Stimulated activated CD4-positive, alpha-beta T cell treated with anti-CD3 and anti-CD28 coated beads, TNF-alpha, amount 100 ng/mL, for 1 hour (primary cell): ENCODE results near the gene UCP3.
A peak's percentile ranks its signal among the peaks of the same experiment; 100 is the strongest.

Source experiments
- DNase-seq, 3 donors: peaks; one replicate each; pipeline ENCODE4 v3.0.0-alpha.2; 2020; ENCODE audit warnings: low read depth in 3 of 3, low spot score in 1 of 3

UCP3 gene

DNA sequence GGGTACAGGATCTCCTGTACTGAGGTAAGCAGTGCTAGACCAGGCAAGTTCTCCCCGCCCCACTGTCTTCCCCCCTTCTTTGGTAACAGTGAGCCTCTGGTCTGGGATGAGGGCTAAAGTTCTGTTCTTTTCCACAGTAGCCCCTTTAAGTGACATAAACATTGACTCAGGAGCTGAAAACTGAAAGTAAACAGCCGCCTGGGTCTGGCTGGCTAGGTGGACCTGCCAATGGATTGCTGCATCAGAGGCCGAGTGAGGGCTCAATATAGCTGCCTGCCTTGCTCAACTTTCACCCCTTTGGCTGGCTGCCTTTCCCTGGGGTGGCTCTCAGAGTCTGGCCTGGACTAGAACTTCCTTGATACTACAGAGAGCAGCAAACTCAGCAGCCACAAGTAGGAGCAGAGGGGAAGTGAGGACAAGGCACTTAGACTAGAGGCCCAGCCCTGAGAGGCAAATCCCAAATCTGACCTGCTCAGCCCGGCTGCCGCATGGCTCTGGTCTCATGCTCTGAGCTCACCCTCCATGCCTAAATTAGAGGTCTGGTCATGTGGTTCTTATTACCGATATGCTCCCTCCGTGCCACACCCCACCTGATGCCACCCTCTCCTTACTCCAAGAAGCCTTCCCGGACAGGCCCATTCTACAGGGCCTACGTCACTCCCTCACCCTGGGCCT is 9.6 kb upstream of the UCP3 start:
- DNase-seq, result no peak

DNA sequence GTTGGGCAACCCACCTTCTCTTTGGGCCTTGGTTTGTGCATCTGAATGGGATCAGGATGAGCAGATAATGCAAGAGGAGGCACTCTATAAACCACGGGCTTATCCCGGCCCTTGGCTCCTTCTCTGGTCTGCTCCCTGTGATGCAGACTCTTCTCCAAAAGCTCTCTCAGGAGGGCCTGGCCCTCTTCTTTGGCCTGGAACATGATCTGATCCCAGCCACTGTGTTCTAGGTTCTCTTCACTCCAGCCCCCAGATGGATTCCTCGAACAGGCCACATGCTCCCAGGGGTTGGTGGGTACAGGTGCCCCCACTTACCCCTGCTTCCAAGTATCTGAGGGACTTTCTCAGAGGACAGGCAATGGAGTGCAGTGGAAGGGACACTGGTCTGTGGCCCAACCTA is 8.7 kb upstream of the UCP3 start:
- DNase-seq, result no peak

DNA sequence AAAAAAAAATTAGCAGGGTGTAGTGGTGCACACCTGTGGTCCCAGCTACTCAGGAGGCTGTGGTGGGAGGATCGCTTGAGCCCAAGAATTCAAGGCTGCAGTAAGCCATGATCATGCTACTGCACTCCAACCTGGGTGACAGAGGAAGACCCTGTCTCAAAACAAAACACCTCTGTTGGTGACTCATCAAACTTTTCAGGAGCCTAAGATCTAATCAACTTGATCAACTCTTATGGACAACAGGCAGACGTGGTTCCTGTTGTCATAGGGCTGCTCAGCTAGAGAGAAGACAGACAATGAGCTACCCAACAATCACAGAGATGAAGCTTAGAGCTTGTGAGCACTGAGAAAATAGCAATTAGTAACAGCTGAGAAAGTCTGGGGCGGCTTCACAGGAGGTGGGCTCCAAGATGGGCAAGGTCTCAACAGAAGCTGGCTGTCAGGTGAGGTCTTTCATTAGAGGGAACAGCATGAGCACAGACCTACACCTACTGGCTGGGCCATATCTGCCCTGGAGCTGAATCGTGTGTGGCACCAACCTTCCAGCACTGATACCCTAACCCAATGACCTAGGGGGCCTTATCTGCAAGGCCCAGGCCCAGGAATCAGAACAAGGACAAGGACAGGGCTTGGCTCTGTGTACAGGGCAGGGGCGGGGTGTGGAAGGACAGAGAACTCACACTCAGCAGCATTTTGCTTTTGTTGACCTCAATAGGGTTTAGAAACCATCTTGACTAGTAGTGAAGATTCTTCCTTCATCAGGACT is 7.2 kb upstream of the UCP3 start:
- DNase-seq, result no peak

DNA sequence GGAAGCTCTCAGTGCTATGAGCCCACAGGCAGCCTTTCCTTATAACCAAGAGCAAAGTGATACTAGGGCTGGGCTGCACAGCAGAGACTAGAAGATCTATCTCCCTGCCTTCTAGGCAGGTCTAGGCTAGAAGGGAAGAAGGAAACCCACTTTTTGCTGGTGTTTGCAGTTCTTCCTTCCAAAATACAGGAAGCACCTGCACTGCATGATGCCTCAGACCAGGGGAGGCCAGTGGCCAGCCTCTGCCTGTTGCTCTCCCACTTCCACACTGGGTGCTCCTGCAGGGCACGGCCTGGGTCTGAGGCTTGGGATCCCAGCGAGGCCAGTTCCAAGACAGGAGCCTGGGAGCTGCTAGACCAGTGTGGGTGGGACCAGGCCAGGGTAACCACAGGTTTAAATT is 6.0 kb upstream of the UCP3 start:
- no peak for DNase-seq

DNA sequence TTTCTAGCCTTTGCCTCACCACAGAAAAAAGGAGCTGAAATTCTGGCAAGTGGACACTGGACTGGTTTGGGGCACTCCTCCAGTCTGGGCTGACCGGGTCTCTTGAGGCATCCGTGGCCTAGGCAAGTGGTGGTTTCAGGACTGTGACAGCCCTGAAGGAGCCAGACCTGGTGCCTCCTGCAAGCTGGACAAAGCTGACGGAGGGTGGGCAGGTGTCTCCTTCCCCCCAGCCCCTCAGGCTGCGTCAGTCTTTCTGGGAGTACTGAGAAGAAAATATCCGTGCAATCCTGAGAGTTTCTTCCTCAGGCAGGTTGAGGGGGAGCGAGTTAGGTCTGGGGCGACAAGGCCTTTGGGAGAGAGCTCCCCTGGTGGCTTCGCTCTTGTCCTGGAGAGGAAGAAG is 4.3 kb upstream of the UCP3 start:
- DNase-seq, result no peak

DNA sequence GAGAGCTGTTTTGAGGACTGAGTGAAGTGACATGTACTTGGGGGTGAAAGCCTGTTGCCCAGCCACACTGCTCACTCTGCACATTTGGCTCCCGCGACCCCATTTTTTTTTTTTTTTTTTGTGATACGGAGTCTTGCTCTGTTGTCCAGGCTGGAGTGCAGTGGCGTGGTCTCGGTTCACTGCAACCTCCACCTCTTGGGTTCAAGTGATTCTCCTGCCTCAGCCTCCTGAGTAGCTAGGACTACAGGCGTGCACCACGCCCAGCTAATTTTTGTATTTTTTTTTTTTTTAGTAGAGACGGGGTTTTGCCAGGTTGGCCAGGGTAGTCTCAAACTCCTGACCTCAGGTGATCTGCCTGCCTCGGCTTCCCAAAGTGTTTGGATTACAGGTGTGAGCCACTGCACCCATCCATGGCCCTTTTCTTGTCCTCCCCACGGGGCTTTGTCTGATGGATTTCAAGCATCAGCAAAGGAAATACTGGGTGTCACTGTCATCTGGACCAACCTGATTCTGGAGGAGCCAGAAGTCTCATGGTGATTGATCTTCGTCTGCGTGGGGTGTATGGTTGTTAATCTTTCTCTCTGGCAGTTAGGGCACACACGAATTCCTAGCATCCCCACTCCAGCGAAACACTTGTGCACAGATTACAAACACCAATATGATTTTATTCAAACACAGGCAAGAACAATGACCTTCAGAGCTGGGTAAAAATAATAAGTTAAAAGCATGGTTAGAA is 3.4 kb upstream of the UCP3 start:
- DNase-seq, result no peak

DNA sequence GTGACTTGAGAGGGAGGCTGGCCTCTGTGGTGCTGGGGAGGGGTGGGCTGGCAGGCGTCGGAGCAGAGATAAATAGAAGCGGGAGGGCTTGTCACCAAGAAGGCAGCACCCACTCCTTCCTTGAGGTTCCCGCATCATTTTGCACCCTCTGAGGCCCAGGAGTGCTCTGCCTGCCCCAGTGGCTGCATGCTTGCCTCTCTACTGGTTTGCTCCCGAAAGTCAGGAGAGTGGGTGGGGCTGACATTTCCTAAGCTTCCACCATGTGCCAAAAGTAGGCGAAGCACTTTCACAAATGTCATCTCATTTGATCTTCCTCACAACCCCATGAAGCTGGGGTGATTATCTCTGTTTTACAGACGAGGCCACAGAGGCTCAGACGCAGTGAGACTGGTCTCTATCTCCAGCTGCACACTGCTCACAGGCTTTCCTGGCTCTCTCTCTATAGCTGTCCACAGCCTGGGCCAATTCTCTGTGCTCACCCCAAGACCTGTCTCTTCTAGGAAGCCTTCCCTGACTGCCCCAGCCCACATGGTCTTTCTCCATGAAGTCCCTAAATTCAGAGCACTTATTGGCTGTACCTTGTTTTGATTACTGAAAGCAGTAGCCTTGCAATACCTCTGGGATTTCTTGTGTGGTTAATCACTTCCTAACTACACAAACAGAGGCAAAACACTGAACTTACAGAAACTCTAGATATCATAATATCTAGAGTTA is 2.6 kb upstream of the UCP3 start:
- DNase-seq, result no peak

DNA sequence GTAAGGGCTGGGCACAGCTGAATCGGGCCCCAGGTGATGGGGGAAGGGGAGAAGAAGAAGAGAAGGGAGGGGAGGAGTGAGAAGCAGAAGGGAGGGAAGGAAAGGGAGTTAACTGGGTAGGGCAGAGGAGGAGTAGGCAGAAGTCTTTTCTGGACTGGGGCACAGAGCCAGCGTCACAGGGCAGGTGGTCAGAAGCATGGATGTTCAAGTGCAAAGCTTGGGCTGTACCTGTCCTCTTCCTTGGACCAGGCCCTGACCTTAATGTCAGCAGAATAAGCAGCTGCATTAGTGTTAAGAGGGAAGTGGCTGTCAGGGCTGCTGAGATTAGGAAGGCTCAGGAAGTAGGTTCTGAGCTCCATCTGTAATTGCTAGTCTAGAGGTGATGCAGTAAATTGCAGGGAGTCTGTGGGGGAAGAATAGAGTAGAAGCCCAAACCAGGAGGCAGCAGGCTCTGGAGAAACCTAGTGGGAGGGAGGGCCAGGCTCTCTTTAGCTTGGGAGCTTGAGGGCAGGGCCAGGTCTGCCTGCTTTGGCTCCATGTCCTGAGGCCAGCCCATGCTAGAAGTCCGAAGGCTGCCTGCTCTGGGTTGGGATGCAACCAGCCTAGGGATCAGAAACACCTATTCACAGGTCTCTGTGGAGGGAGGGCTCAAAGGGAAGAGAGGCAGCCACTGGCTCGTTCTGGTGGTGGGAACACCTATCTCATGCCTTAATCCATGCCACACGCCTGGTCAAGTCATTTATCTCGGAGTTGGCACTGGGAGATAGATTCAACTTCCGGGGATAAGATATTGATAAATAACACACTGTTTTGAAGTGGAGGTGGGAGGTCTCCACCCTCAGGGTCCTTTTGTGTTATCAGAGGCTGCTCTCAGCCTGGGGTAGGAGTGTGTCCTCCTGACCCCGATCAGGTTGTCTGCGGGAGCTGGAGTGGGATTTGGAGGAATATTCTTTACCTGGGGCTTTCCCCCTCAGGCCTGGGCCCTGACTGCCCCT is 1.7 kb upstream of the UCP3 start:
- no peak for DNase-seq

DNA sequence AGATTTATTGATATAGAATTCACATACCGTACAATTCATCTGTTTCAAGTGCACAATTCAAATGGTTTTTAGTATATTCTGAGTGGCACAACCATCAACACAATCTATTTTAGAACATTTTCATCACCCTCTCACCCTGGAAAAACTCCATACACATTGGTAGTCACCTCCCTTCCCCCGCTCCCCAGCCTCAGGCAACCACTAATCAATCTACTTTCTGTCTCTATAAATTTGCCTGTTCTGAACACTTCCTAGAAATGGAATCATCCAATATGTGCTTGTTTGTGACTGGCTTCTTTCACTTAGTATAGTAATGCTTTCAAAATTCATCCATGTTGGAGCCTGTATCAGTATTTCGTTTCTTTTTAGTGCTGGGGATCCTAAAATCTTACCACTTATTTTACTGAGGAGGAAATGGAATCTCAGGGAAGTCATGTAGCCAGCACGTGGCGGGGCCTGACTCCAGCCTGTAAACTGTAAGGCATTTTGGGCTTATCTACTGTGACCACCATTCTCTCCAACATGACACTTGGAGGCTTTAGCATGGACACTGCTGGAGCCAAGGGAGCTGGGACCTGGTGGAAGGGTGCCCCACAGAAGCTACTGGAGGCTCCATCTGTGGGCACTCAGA is 905 bp upstream of the UCP3 start:
- DNase-seq, result no peak

DNA sequence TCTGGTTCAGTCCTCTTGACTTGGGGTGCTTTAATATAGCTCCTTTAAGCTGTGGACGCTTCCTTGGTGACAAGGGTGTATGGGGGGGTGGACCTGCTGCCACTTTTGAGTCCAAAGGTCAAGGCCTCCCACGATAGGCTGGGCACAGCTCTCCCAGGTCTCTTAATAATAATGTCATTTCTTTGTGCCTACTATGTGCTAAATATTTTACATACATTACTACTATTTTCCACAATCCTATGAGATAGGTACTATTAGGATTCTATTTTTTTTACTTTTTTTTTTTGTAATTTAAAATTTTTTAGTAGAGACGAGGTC is 304 bp upstream of the UCP3 start:
- DNase-seq, result no peak

DNA sequence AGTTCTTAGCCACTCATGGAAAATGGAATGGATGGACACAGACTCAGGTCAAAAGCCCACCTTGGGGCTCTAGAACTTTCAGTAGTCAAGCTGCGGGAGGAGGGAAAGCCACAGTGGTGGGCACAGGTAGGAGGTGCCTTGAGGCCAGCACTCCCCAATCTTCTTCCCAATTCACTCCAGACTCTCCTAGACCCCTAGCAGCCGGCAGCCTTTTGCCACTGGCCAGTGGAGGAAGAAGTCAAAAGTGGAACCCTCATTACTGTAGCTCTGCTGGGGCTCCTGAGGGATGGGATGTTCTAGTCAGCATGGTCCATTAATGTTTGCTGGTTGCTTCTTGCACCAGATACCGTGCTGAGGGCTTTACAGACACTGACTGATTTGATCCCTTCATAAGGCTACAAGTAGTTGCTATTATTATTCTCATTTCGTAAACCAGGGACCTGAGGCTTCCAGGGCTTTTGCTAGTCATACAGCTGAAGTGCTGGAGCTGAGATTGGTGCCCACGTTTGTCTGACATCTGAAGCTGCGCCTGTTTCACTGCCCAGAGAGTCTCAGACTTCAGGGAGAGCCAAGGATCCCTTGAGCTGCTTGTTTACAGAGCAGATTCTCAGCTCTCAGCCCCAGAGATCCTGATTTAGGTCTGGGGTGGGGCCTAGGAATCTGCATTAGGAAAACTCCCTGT is 1.1 kb downstream of the UCP3 start:
- DNase-seq, result no peak

DNA sequence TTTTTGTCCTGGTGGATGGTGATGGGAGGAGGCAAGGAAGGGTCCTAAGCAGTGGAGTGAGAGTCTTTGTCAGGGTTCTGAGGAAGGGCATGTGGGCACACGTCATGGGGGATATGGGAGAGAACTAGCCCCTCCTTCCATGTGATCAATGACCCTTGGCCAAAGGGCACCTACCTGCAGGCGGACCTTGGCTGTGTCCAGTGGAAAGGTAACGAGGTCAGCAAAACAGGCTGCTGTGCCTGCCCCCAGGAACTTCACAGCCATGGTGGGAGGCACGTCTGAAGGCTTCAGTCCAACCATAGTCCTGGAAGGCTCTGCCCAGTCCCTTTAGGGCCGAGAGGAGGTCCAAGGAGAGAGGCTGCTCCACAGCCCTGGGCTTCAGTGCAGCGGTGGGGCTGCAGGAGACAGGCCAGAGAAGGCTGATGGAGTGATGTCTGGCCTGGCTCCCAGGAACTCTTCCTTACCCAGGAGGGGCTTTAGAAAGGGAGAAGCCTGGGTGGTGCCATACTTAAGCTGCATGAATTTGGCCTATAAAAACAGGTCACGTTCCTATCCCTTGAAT is 2.1 kb downstream of the UCP3 start:
- no peak for DNase-seq

DNA sequence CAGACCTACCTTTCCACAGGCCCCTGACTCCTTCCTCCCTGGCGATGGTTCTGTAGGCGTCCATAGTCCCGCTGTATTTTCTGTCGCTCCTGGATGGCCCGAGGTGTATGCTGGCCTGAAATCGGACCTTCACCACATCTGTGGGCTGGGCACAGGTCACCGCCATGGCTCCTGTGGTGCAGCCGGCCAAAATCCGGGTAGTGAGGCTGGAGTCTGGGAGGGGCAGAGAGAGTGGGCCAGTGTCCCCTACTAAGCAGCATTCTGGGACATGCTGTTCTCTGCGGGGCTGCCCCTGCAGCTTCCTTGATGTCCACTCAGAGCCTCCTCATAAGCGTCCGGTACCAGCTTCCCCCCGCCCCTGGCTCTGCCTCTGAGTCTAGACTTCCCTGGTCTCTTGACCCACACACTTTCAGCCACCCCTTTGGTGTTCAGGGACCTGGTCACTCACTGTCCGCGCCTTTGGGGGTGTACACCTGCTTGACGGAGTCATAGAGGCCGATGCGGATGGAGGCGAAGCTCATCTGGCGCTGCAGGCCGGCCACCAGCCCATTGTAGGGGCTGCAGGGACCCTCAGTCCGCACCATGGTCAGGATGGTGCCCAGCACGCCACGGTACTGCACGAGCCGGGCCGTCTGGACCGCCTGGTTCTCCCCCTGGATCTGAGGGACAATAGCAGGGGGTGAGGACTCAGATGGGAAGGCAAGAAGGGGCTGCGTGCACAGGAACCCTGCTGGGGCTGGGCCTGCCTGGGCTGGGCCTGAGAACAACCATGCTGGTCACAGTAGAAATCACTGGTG is 3.0 kb downstream of the UCP3 start:
- DNase-seq, result no peak

DNA sequence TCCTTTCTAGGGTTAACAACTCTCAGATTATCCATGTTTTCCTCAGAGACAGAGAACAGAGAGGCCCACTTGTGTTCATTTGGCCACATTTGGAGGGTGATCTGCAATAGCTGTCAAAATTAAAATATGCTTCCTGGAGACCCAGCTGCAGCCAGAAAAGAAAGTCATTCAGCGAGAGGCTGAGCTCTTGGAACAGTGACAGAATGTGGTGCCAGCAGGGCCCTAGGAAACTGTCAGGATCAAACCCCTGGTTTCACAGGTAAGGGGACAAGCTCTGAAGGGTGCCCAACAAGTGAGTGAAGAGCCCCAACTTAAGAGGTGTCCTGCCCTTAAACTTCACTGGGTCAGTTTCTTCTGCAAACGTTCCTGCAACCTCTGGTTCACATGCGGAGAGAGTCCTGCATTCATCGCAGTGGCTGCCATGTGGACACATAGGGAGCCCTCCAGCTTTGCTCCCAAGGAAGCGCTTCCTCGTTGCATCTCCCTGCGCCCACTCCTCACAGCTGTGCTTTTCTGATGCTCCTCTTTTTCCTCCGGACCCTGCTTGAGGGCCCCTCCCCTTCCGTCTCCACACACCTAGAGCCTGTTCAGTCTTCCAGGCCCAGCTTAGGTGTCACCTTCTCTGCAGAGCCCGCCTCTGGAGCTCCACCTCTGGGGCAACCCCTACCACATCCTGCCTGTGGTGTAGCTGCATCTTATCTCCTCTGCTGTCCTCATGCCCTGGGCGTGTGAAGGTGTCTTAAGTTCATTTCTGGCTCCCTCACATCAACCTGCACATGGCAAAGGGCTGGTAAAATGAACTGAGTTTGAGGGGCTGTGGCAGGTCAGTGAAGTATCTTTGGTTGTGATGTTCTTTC is 3.9 kb downstream of the UCP3 start:
- peak; percentile 54 to 73 (median 71) for DNase-seq

DNA sequence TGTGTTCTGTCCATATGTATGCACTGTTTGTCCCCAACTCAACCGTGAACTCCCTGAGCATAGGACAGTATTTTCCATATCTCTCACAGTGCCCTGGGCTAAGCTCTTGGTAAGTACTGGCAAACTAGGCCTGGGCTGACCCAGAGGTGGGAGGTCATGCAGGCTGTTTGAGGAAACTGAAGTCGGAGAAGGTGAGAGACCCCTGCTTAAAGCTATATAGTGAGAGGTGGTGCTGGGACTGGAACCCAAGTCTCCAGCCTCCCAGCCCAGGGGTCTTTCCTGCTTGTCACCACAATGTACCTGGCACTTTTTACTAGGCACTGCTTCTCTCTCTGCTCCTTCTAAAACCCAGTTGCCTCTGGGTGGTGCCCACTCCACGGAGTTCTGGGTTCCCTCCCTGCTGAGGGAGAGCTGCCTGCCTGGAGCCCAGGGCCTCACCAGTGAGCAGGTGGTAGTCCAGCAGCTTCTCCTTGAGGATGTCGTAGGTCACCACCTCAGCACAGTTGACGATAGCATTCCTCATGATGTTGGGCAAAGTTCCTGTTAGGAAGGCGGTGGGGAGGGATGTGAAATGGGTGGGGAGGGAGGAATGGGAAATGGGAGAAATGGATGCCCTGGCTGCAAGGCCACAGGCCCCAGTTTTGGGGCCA is 4.7 kb downstream of the UCP3 start:
- DNase-seq, result no peak

DNA sequence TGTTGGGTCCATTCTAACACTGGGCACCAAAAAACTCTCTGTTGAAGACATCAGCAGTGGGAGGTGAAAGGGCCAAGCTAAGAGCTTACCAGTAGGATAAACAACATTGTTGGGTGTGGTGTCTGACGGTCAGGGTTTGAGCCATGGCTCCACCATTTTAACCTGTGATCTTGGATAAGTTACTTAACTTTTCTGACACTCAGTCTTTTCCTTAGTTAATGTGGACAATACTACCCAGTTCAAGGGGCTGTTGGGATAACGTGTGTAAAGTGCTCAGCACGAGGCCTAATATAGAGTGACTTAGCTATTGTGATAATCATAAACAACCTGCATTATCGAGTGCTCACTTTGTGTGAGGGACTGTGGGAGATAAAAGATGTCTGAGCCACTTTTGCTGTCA is 6.1 kb downstream of the UCP3 start:
- no peak for DNase-seq

DNA sequence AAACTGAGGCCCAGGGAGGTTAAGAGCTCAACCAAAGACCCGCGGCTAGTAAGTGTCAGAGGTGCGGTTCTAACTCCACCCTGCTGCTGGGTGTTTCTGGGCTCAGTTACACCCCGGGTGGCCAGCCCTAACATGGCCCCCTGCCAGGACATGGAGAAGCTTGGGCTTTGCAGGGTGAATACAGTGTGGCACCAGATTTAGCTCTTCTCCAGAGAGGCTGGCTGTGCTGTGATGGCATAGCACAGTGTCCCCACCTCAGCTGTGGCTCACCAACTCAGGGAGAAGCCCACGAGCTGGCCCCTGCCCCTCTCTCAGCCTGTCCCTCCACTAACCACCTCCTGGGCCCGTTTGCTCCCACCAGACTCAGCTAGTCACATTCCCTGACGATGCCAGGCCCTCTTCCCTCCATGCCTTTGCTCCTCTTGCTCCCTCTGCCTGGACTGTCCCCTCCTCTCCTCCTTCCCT is 7.0 kb downstream of the UCP3 start:
- DNase-seq, result no peak
